Activated naive CD8-positive, alpha-beta T cell (primary cell): ENCODE data around the gene GRPEL2.
A peak's percentile ranks its signal among the peaks of the same experiment; 100 is the strongest.

Source experiments
- H3K27ac Mint-ChIP-seq: one replicate; pipeline ENCODE4 v1.8.0; 2021; ENCODE audit warnings: mixed read lengths
- H3K27me3 Mint-ChIP-seq: one replicate; pipeline ENCODE4 v1.8.0; 2021; ENCODE audit warnings: mixed read lengths
- H3K36me3 Mint-ChIP-seq: one replicate; pipeline ENCODE4 v1.8.0; 2021; ENCODE audit warnings: mixed read lengths
- H3K4me1 Mint-ChIP-seq: one replicate; pipeline ENCODE4 v1.8.0; 2021; ENCODE audit warnings: low read depth, mixed read lengths
- H3K4me3 Mint-ChIP-seq: one replicate; pipeline ENCODE4 v1.8.0; 2021; ENCODE audit warnings: mild to moderate bottlenecking, mixed read lengths
- H3K9me3 Mint-ChIP-seq: one replicate; pipeline ENCODE4 v1.8.0; 2021; ENCODE audit warnings: low read depth, mixed read lengths

Gene GRPEL2

GRCh38 chr5:149345147-149345891 lies at the start of gene GRPEL2:
GRPEL2 (plus strand) TSS chr5:149345499; CDS start chr5:149345540, 41 bp downstream.
- H3K27me3 Mint-ChIP-seq: no peaks in the 10 kb centered on the region
- no peaks in the 10 kb centered on the region for H3K9me3 Mint-ChIP-seq
- H3K4me3 Mint-ChIP-seq: peak within 1 kb of the TSS; percentile 99
- peaks cover 59% of the 10 kb centered on the region for H3K4me1 Mint-ChIP-seq
- peaks cover 18% of the 10 kb centered on the region for H3K36me3 Mint-ChIP-seq
- H3K27ac Mint-ChIP-seq: peak within 1 kb of the TSS; percentile 99

GRCh38 chr5:149297340-149298025 lies 47.8 kb upstream of the GRPEL2 start:
- Mint-ChIP-seq H3K4me1 (peaks cover 49% of the 10 kb centered on the region), H3K9me3 (no peaks in the 10 kb centered on the region), H3K36me3 (no peaks in the 10 kb centered on the region), H3K4me3 (no peak overlapping the region), H3K27ac (no peak overlapping the region), H3K27me3 (no peaks in the 10 kb centered on the region)

- no peaks in the 10 kb centered on the region for H3K27me3 Mint-ChIP-seq
- H3K4me3 Mint-ChIP-seq: peak overlapping the region; percentile 2
- H3K4me1 Mint-ChIP-seq: peaks cover 49% of the 10 kb centered on the region
- no peaks in the 10 kb centered on the region for H3K9me3 Mint-ChIP-seq
- H3K36me3 Mint-ChIP-seq: no peaks in the 10 kb centered on the region
- no peak overlapping the region for H3K27ac Mint-ChIP-seq
Measured at GRCh38 chr5:149298163-149298562, 47.1 kb upstream of the GRPEL2 start.

- H3K4me3 Mint-ChIP-seq: no peak overlapping the region
- no peak overlapping the region for H3K27ac Mint-ChIP-seq
- no peaks in the 10 kb centered on the region for H3K27me3 Mint-ChIP-seq
Measured at GRCh38 chr5:149298842-149299404, 46.4 kb upstream of the GRPEL2 start.

GRCh38 chr5:149299451-149300054 lies 45.7 kb upstream of the GRPEL2 start:
- H3K36me3 Mint-ChIP-seq: no peaks in the 10 kb centered on the region
- H3K4me3 Mint-ChIP-seq: no peak overlapping the region
- peaks cover 45% of the 10 kb centered on the region for H3K4me1 Mint-ChIP-seq
- no peak overlapping the region for H3K27ac Mint-ChIP-seq
- no peaks in the 10 kb centered on the region for H3K27me3 Mint-ChIP-seq
- H3K9me3 Mint-ChIP-seq: no peaks in the 10 kb centered on the region

More at GRCh38 chr5:149298842-149299404, 46.4 kb upstream of the GRPEL2 start:
- Mint-ChIP-seq H3K9me3 (no peaks in the 10 kb centered on the region), H3K4me1 (peaks cover 49% of the 10 kb centered on the region), H3K36me3 (no peaks in the 10 kb centered on the region)

- H3K9me3 Mint-ChIP-seq: no peaks in the 10 kb centered on the region
- H3K4me3 Mint-ChIP-seq: no peak overlapping the region
- H3K36me3 Mint-ChIP-seq: no peaks in the 10 kb centered on the region
- H3K4me1 Mint-ChIP-seq: peaks cover 36% of the 10 kb centered on the region
- no peaks in the 10 kb centered on the region for H3K27me3 Mint-ChIP-seq
- no peak overlapping the region for H3K27ac Mint-ChIP-seq
Measured at GRCh38 chr5:149300441-149300840, 44.9 kb upstream of the GRPEL2 start.

GRCh38 chr5:149301049-149301743 lies 44.1 kb upstream of the GRPEL2 start:
- Mint-ChIP-seq H3K4me3 (no peak overlapping the region), H3K27me3 (no peaks in the 10 kb centered on the region), H3K4me1 (peaks cover 32% of the 10 kb centered on the region), H3K36me3 (no peaks in the 10 kb centered on the region), H3K27ac (no peak overlapping the region), H3K9me3 (no peaks in the 10 kb centered on the region)

GRCh38 chr5:149301744-149302380 lies 43.4 kb upstream of the GRPEL2 start:
- H3K27ac Mint-ChIP-seq: no peak overlapping the region
- H3K4me3 Mint-ChIP-seq: no peak overlapping the region
- peaks cover 25% of the 10 kb centered on the region for H3K4me1 Mint-ChIP-seq
- no peaks in the 10 kb centered on the region for H3K27me3 Mint-ChIP-seq
- no peaks in the 10 kb centered on the region for H3K9me3 Mint-ChIP-seq
- H3K36me3 Mint-ChIP-seq: no peaks in the 10 kb centered on the region

GRCh38 chr5:149302641-149303040 lies 42.7 kb upstream of the GRPEL2 start:
- Mint-ChIP-seq H3K36me3 (no peaks in the 10 kb centered on the region), H3K4me1 (peaks cover 20% of the 10 kb centered on the region), H3K27ac (no peak overlapping the region), H3K4me3 (no peak overlapping the region), H3K9me3 (no peaks in the 10 kb centered on the region), H3K27me3 (no peaks in the 10 kb centered on the region)

- no peaks in the 10 kb centered on the region for H3K36me3 Mint-ChIP-seq
- no peaks in the 10 kb centered on the region for H3K9me3 Mint-ChIP-seq
- H3K4me1 Mint-ChIP-seq: peaks cover 15% of the 10 kb centered on the region
- no peak overlapping the region for H3K4me3 Mint-ChIP-seq
- H3K27ac Mint-ChIP-seq: no peak overlapping the region
- no peaks in the 10 kb centered on the region for H3K27me3 Mint-ChIP-seq
Measured at GRCh38 chr5:149303210-149303609, 42.1 kb upstream of the GRPEL2 start.

GRCh38 chr5:149304195-149305078 lies 40.9 kb upstream of the GRPEL2 start:
- no peak overlapping the region for H3K4me3 Mint-ChIP-seq
- H3K36me3 Mint-ChIP-seq: no peaks in the 10 kb centered on the region
- H3K4me1 Mint-ChIP-seq: peaks cover 5% of the 10 kb centered on the region
- no peak overlapping the region for H3K27ac Mint-ChIP-seq
- no peaks in the 10 kb centered on the region for H3K27me3 Mint-ChIP-seq
- H3K9me3 Mint-ChIP-seq: no peaks in the 10 kb centered on the region

GRCh38 chr5:149309354-149309753 lies 35.9 kb upstream of the GRPEL2 start:
- H3K27me3 Mint-ChIP-seq: no peaks in the 10 kb centered on the region
- H3K36me3 Mint-ChIP-seq: no peaks in the 10 kb centered on the region
- no peaks in the 10 kb centered on the region for H3K9me3 Mint-ChIP-seq
- no peak overlapping the region for H3K27ac Mint-ChIP-seq
- H3K4me3 Mint-ChIP-seq: no peak overlapping the region
- H3K4me1 Mint-ChIP-seq: no peaks in the 10 kb centered on the region

GRCh38 chr5:149310488-149310887 lies 34.8 kb upstream of the GRPEL2 start:
- Mint-ChIP-seq H3K4me1 (no peaks in the 10 kb centered on the region), H3K9me3 (no peaks in the 10 kb centered on the region), H3K36me3 (no peaks in the 10 kb centered on the region), H3K27me3 (no peaks in the 10 kb centered on the region), H3K4me3 (no peak overlapping the region), H3K27ac (no peak overlapping the region)
